HepG2 (cell line): ENCODE measurements around the gene SMYD4. TPM values are rescaled to one million over a fixed set of nuclear protein-coding genes. Genes with fewer than 3 reads are reported as not detected.
"Not testable (repeated sequence)": the region's sequence is repeated elsewhere in the genome, so short reads cannot be mapped to it uniquely, and the experiment has no call there.

Experiments used
- ATAC-seq: fragments of 200-7000 bp; cut with Tn5 transposase; 3 replicates; pipeline ENCODE4 v1.9.1; 2020; ENCODE audit warnings: mild to moderate bottlenecking, moderate library complexity
- BruUV-seq: library from RNA; stranded (reverse); fragments of 400-500 nt; replicated peaks from 2 replicates; lab custom pipeline; 2021; lab: Mats Ljungman, UMichigan
- CTCF ChIA-PET: fragments of 300-600 bp; formaldehyde crosslinking; extraction: SDS; loops from one replicate; lab custom pipeline; 2021; ENCODE audit warnings: low total read pairs, inconsistent platforms, low intra/inter-chr PET ratio; lab: Yijun Ruan, JAX
- POLR2A ChIA-PET: fragments of 350-600 bp; sonication (Branson Sonifier 250); formaldehyde crosslinking; loops from one replicate; lab custom pipeline; 2020; ENCODE audit warnings: antibody characterized with exemption, inconsistent platforms; lab: Yijun Ruan, JAX
- DNase-seq: peaks from one replicate; pipeline ENCODE4 v3.0.0-alpha.2; 2015; ENCODE audit warnings: low spot score
- FAIRE-seq: peaks from 3 replicates; lab custom pipeline; 2011; peaks lifted over from hg19 to GRCh38; lab: Jason Lieb, UNC
- H2AFZ ChIP-seq: one replicate; pipeline ENCODE4 v1.6.1; 2011; ENCODE audit warnings: low read length, inconsistent platforms
- H3K27ac ChIP-seq: fragments of 300-600 bp; 3 replicates; pipeline ENCODE4 v1.8.0; 2011; ENCODE audit warnings: mixed run types, mild to moderate bottlenecking, mixed read lengths, low read length, inconsistent platforms; ENCODE audit not compliant: insufficient read depth; ENCODE audit errors: extremely low read length
- H3K27me3 ChIP-seq, 2 experiments: fragments of 200-600 bp in 1 of 2; 2 replicates in 1 of 2; 3 replicates in 1 of 2; pipeline versions ENCODE4 v1.6.0 to v1.8.0; 2011; ENCODE audit warnings: low read length in 2 of 2, mild to moderate bottlenecking in 2 of 2, moderate library complexity in 2 of 2, inconsistent platforms in 1 of 2; ENCODE audit not compliant: insufficient read depth in 2 of 2, control insufficient read depth in 1 of 2
- H3K36me3 ChIP-seq, 2 experiments: fragments of 200-600 bp in 1 of 2; replicated peaks in 1 of 2; 2 replicates in 1 of 2; 3 replicates in 1 of 2; pipeline versions ENCODE4 v1.5.1 to v1.8.0; 2011; ENCODE audit warnings: low read length in 2 of 2, inconsistent platforms in 1 of 2; ENCODE audit not compliant: insufficient read depth in 2 of 2, control insufficient read depth in 1 of 2
- H3K4me1 ChIP-seq: 2 replicates; pipeline ENCODE4 v1.5.1; 2012; ENCODE audit warnings: low read length, inconsistent platforms; ENCODE audit not compliant: insufficient read depth
- H3K4me2 ChIP-seq: 2 replicates; pipeline ENCODE4 v1.6.0; 2011; ENCODE audit warnings: low read depth, low read length, inconsistent platforms
- H3K4me3 ChIP-seq, 3 experiments: fragments of 200-600 bp in 1 of 3; sonication (generic), shearing (Covaris generic) in 1 of 3; replicated peaks in 1 of 3; 2 replicates each; pipeline ENCODE4 v1.5.1; 2011 to 2016; ENCODE audit warnings: low read length in 3 of 3, inconsistent platforms in 2 of 3, low read depth in 2 of 3, mild to moderate bottlenecking in 2 of 3, control low read depth in 1 of 3, mixed read lengths in 1 of 3; ENCODE audit not compliant: insufficient read depth in 1 of 3
- H3K79me2 ChIP-seq: one replicate; pipeline ENCODE4 v1.6.1; 2011; ENCODE audit warnings: low read length, inconsistent platforms; ENCODE audit not compliant: insufficient read depth
- H3K9ac ChIP-seq: 2 replicates; pipeline ENCODE4 v1.6.0; 2011; ENCODE audit warnings: mild to moderate bottlenecking, low read depth, low read length, inconsistent platforms; ENCODE audit not compliant: insufficient read depth
- H3K9me3 ChIP-seq: 2 replicates; pipeline ENCODE4 v1.5.1; 2012; ENCODE audit warnings: mild to moderate bottlenecking, low read length
- H4K20me1 ChIP-seq: 2 replicates; pipeline ENCODE4 v1.6.0; 2011; ENCODE audit warnings: inconsistent platforms, mild to moderate bottlenecking, low read length, moderate library complexity; ENCODE audit not compliant: insufficient read depth
- POLR2A ChIP-seq, 2 experiments: IDR thresholded peaks; 2 replicates each; pipeline ENCODE4 v1.6.1; 2011; ENCODE audit warnings: low read depth in 2 of 2, low read length in 2 of 2, mild to moderate bottlenecking in 1 of 2, moderate library complexity in 1 of 2; ENCODE audit not compliant: insufficient read depth in 1 of 2
- RBM22 ChIP-seq: fragments of 200-400 bp; formaldehyde crosslinking; optimal IDR thresholded peaks from 2 replicates; pipeline ENCODE3; 2017; ENCODE audit warnings: mild to moderate bottlenecking, low read length, moderate library complexity
- ZNF770 ChIP-seq: sonication (generic); formaldehyde crosslinking; IDR thresholded peaks from 2 replicates; pipeline ENCODE4 v1.5.0; 2020; ENCODE audit warnings: mild to moderate bottlenecking, missing genetic modification reagents
- WGBS: methylation state at CpG from one replicate; pipeline ENCODE4 v1.1.6; 2017; ENCODE audit warnings: low lambda C conversion rate; 5-methylcytosine and 5-hydroxymethylcytosine counted together
- in situ Hi-C: cut with HindIII; loops from 2 replicates; pipeline ENCODE4 v1.10.0; 2017; ENCODE audit warnings: low pct_unique_long_range_greater_than_20kb; ENCODE audit not compliant: extremely low pct_ligation_motif_present
- intact Hi-C: fragments of 100-400 bp; cut with micrococcal nuclease; formaldehyde crosslinking; loops from one replicate; pipeline ENCODE4 v1.10.0; 2022; ENCODE audit not compliant: unreplicated experiment
- polyA plus RNA-seq, 8 experiments: library from polyadenylated mRNA; depleted of rRNA in 3 of 8; stranded (reverse) in 7 of 8; unstranded in 1 of 8; fragments of >200 nt; fragmentation: Illumina TruSeq in 4 of 8; extraction: Trizol in 4 of 8; gene quantifications; 2 replicates each; pipeline versions ENCODE4 v1.2.1 to v1.2.3, GENCODE V29; 2011 to 2016; ENCODE audit warnings: low read depth in 4 of 8, missing spikeins in 1 of 8, mixed read lengths in 1 of 8; ENCODE audit not compliant: insufficient read depth in 1 of 8
- total RNA-seq, 5 experiments: library from RNA; depleted of rRNA; stranded (reverse); fragments of >200 nt; fragmentation: Illumina TruSeq; extraction: Trizol; gene quantifications; 2 replicates each; pipeline ENCODE4 v1.2.3, GENCODE V29; 2016; ENCODE audit warnings: low read depth in 1 of 5

SMYD4 gene
- total and polyA plus RNA-seq, 2 of the 13 experiments (the other 11 are each of a cell fraction or from before 2014, with no cell fraction given), result 7.4 to 11.3 TPM

GRCh38 chr17:1773000-1773695 is 56.6 kb downstream of the SMYD4 start:
- H3K4me3 ChIP-seq, ATAC-seq, H3K79me2 ChIP-seq, in situ Hi-C loops, H3K9ac ChIP-seq, intact Hi-C loops, H3K9me3 ChIP-seq, H3K4me2 ChIP-seq, BruUV-seq, H2AFZ ChIP-seq, FAIRE-seq, CTCF ChIA-PET, H3K27me3 ChIP-seq, H3K27ac ChIP-seq, DNase-seq, H4K20me1 ChIP-seq: not testable (repeated sequence)
- WGBS, result 98% methylated on average over 6 of the region's 12 CpGs
- Histone ChIP-seq H3K36me3 (peaks cover 41 to 70% of the 10 kb centered on the region in 2 experiments), H3K4me1 (peaks cover 29% of the 10 kb centered on the region)
- peak; percentile 13; the same call in 1 of the 2 replicates for TF ChIP-seq ZNF770 (CRISPR knock-in tag)
- TF ChIP-seq POLR2A (IDR thresholded peaks at IDR 0.05; ENCODE audit: insufficient read depth in 1 of 2, low read depth in 2 of 2, low read length in 2 of 2), result peak in 1 of 2 experiments; percentile 33; a peak in 1 of 4 replicates
- TF ChIP-seq RBM22, result peak; percentile 39
- POLR2A ChIA-PET, result interaction anchor here (1.0 to 13.7 kb wide), 5 partner anchors 10 to 57 kb away, joined by 4 to 480 read pairs (median 12); partner anchors contain the start of genes SERPINF1 and SERPINF2
